Stimulated activated CD4-positive, alpha-beta T cell treated with anti-CD3 and anti-CD28 coated beads, TNF-alpha, amount 100 ng/mL, for 1 hour (primary cell): ENCODE data around the gene CTNNA3.

Experiments
- DNase-seq, 3 donors: peaks; one replicate each; pipeline ENCODE4 v3.0.0-alpha.2; 2020; ENCODE audit warnings: low read depth in 3 of 3, low spot score in 1 of 3

The CTNNA3 gene

DNA sequence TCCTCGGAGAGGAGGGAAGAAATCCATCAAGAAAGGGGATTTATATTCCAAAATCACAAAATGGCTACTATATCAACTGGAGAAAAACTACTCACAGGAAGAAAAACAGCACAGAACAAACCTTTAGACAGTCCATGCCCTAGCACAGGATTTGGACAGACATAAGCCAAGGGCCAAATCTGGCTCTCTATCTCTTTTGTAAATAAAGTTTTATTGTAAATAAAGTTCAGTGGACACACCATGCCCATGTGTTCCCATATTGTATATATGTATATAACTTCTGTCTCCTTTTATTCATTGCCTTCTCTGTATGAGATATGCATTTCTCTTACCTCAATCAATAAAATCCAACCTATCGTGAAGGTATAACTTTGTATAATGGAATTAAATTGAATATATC lies 1513.0 kb downstream of the CTNNA3 start:
- DNase-seq, result no peak

DNA sequence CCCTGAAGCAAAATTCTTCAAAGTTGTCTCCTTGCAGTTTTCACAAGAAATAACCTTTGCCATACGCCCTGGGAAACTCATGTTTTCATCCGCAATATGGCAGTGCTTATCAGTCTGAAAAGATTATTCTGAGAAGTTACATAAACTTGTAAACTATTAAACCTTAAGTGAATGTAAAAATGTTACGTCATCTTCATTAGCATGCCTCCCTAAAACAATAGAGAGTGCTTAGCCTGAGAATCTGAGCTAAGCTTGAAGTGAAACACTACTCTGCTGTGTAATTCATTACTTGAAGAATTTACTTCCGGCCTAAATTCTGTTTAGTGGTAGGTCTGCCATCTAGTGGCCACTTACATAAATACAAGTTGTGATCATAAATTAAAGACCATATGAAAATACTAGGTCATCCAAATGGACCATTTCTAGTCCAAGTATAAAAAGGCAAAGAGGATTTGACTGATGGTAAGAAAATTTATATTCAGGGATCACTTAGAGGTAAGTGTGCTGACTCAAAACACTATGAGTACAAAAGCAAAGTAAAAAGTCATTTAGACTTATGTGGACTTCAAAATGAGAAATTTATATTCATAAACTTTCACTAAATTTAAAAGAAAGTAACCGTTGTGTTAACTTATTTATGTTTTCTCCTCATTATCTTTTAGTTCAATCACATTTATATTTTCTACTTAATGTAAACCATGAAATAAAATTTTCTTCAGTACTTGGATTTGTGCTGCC lies 1515.2 kb downstream of the CTNNA3 start:
- DNase-seq, result no peak

DNA sequence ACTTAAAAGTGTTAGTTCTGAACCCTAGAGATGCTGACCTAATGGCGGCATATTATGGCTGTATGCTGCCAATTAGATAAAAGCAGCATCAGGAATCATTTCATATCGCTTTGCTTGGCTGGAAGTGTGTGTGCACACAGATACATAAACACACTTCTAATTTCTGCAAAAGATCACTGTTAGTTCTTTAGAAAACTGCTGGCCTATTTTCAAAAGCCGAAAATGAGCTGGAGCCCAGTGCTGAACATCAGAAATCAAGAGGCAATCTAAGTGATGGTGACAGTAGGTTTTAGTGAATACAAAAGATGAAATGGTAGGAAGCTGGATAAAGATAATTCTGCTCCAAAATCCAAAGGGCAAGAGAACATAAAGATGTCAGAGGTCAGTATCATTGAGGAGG lies 1516.0 kb downstream of the CTNNA3 start:
- DNase-seq, result no peak

DNA sequence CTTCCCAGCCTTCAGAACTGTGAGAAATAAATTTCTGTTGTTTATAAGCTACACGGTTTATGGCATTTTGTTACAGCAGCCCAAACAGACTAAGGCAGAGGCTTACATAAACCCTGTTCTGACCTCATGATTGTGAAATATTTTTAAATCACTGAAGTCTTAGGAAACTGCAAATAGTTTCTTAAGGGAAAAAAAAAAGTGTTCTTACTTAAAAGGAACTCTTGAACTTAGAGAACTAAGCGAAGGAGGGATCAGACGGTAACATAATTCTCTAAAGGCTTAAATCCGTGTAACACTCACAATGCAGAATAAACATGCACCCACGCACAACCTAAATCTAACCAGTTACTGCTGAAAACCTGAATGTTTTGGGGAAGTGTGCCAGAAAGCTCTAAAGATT lies 1519.2 kb downstream of the CTNNA3 start:
- no peak for DNase-seq

DNA sequence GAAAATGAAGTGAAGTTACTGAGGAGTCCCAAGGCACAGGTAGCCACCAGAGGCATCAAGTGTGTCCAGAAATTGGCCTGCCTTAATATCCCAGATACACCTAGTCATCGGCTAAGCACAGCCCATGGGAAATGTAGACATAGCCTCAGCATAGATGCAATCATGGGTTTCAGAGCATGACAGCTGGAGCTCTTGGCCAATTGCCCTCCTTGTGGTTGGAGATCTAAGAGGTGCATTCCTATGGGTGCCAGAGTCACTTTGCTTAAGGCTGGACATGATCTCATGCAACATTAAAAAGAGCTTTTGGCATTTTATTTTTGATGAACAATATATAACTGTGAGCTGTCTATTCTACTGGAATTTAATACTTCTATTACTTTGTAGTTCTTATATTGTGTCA lies 1528.2 kb downstream of the CTNNA3 start:
- DNase-seq, result no peak

DNA sequence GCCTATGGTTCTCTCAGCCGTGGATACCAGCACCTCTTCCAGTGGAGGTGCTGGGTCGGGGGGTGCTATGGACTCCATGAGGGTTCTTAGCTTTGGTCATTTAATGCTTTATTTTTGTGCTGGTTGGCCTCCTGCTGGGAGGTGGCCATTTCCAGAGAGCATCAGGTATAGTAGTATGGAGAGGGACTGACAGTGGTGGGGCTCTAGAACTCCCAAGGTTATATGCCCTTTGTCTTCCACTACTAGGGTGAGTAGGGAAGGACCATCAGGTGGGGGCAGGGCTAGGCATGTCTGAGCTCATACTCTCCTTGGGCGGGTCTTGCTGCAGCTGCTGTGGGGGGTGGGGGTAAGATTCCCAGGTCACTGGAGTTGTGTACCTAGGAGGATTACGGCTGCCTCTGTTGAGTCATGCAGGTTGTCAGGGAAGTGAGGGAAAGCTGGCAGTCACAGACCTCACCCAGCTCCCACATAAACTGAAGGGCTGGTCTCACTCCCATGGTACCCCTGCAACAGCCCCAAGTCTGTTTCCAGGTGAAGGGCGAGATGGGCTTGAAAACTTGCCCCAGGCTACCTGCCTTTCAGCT lies 1533.3 kb downstream of the CTNNA3 start:
- DNase-seq, result no peak

DNA sequence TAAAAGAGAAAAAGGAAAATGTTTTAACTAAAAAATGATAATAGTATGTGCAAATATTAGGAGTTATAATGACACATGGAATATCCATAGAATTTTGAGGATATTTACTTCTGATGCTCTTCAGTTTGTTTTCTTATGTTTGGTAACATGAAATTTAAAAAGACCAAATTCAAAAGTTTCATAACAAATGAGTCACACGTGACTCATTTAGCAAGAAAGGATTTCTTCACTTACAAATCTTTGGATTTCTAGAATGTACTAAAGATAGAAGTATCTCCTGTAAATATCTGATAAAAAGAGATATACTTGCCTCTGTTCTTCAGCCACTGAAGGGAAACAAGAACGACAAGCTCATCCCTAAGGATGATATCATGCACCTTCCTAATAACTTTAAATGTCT lies 1544.6 kb downstream of the CTNNA3 start:
- no peak for DNase-seq

DNA sequence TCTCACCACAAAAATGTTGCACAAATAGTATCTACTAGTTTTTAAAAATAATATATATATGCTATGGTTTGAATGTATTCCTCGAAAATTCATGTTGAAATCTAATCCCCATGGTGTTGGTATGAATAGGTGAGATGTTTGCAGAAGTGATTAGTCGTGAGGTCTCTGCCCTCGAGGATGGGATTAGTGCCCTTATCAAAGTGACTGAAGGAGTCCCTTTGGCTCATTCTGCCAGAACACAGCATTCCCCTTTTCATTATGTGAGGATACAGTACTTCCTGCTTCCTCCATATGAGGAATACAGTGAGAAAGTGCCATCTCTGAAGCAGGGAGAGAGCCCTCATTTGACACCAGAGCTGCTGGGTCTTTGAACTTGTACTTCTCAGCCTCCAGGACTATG lies 1547.7 kb downstream of the CTNNA3 start:
- DNase-seq, result no peak

DNA sequence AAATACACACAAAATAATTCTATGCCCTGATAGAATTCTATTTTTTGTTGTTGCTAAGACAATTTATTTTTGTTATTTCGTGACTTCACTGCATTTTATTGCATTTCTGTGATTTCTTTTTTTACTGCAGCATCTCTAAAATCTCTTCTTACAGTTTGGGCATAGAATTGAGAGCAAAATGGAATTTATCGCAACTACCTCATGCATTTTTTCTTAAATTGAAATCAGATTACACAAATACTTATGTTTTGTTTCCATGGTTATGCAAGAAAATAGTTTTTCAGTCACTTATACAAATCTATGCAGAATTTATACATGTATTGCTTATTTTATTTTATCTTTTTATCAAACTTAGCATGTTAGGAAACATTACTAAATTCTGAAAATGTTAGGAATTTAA lies 1552.0 kb downstream of the CTNNA3 start:
- no peak for DNase-seq

DNA sequence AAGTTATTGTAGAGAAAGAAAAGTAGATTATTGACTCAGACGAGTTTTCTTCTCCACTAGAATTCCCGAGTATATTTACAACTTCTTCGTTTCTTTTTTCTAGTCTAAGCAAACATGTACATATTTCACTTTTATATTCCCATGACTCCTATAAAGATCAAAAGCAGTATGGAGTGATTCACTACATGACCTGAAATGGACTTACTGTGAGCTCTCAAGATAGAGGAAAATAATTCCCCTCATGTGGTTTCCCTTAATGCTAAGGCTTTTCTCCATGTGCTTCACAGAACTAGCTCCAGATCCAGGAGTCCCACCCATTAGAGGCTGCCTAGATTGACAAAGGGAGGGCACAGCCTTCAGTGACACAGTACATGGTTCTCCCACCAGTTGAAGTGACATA lies 1593.2 kb downstream of the CTNNA3 start:
- no peak for DNase-seq

DNA sequence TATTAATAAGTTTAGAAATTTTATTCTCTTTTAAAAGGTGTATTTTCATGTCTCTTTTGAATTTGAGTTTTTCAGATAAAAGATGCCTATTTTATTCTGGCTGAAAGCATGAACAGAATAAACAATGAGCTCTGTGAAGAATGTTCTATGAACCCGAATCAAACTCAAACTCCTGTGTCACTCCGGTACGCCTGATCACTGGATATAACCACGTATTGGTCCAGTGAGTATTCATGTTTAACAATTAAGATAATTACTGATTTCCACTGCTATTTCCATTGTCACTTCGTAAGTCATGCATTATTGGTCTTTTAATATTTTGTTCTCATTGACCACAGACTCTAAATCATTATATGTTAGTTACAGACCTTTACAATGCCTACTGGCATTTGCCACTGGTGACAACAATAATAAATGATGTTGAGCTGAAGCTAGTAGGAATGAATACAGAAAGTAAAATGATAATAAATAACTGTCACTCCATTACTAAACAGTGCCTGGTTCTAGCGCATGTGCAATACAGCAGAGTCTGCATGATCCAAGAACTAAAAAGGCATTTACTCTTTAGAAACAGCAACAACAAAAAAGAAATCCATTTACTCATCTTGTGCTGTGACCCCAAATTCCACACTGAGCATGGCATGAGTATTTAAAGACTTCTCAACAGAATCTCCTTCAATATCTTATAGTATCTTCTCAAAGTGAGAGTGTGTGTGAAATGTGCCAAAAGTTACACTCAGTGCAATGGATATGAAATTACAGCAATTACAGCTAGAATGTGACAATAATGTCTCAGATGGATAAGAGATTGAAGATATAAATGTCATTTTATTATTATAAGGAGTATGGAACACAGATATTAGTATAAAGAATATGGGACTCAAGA lies 1597.2 kb downstream of the CTNNA3 start:
- no peak for DNase-seq

DNA sequence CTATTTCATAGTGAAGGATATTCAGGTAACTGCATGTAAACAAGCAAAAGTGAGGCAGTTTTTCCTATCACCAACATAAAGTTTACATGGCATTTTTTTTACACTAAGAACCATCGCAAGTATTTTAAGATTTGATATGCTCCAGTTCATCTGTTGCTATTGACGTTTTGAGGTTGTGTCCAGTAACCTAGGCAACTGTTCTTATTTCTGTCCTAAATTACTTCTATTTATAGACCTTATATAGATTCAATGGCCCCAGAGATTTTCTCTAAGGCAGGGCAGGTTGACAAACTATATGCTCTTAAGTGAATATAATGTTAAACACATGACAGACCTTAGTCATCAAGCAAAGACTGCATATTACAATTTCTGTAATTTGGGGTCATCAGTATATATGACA lies 1600.4 kb downstream of the CTNNA3 start:
- DNase-seq, result no peak

DNA sequence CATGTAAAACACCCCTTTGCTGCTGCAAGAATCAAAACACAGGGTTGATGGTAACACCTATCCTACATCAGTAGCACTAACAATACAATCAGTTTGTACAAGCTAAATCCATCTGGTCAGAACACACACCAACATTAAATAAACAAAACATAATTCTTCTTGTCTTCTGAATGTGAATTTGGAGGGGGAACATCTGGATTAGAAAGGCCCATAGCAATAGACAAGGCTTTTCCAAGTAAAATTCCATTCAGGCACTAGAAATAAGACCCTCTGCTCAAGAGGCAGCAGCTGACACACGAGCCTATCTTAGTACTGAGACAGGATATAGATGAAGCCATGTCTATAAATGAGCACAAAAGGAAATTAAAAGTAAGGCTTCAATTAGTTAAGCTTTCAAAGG lies 1610.1 kb downstream of the CTNNA3 start:
- no peak for DNase-seq

DNA sequence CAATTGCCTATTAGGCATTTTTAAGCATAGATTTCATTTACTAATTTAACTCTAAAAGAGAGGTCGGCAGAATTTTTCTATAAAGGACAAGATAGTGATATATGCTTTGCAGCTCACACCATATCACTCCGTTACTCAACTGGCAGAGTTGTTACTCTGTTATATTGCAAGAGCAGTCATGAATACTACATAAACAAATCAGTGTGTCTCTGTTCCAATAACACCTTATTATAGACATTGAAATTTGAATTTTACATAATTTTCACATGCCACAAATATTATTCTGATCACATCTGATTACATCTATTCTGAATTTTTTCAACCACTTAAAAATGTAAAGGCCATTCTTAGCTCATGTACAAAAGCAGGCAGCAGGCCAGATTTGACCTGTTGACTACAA lies 1624.1 kb downstream of the CTNNA3 start:
- DNase-seq, result no peak

DNA sequence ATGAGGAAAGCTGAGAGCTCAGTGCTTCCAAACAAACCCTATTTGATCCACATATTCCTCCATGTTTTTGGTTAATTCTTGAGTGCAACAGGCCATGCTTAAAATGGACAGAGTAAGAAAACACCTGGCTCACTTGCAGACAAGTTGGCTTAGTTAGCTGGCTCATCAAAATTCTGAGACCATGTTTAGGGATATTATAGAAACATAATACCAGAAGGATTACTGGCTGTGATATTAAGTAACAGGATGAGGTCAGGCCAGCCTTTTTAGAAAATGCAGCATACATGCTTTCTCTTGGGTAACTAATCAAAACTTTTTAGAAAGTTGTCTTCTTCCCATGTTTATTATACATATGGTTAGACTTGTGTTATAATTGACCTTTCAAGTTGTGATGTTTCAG lies 1637.4 kb downstream of the CTNNA3 start:
- no peak for DNase-seq

DNA sequence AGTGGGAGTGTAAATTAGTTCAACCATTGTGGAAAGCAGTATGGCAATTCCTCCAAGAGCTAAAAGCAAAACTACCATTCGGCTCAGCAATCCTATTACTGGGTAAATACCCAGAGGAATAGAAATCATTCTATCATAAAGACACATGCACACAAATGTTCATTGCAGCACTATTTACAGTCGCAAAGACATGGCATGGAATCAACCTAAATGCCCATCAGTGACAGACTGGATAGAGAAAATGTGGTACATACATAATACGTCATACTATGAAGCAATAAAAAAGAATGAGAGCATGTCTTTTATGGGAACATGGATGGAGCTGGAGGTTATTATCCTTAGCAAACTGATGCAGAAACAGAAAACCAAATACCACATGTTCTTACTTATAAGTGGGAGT lies 1646.7 kb downstream of the CTNNA3 start:
- no peak for DNase-seq

DNA sequence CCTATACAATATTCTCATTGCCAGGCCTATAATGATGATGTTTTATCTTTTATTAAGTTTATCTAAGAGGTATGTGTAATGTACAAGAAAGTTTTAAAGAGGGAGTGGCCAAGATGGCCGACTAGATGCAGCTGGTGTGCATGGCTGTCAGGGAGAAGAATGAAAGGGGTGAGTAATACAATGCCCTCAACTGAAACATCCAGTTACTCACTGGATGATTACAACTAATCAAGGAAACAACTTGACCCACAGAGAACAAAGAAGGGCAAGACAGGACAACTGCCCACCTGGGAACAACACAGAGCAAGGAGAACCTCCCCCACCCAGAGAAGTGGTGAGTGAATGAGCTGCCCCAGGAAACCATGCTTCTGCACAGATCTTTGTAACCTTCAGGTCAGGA lies 1650.1 kb downstream of the CTNNA3 start:
- no peak for DNase-seq

DNA sequence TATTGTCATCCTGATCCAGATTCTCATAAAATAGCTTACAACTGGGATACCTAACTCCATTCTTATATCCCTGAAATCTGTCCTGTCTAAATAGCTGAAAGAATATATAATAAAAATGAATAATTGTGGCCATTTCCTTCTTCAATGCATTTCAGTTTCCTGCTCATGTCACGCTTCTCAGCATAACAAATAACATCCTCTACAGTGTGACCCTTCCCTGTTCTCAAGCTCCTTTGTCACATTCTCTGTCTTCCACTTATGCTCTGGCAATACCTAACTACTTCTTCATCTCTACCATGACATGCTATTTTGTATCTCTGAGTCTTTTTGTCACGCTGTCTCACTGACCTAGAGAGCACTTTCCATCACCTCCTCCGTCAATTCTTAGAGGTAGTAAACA lies 1654.2 kb downstream of the CTNNA3 start:
- DNase-seq, result no peak

DNA sequence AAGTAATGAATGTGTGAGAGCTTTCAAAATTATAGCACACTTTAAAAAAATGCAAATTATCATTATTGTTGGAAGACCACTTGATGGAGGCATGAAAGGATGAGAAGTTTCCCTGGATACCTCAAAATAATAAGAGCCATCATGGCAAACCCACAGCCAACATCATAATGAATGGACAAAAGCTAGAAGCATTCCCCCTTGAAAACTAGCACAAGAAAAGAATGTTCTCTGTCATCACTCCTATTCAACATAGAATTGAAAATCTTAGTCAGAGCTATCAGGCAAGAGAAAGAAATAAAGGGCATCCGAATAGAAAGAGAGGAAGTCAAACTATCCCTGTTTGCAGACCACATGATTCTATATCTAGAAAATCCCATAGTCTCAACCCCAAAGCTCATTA lies 1657.4 kb downstream of the CTNNA3 start:
- no peak for DNase-seq

DNA sequence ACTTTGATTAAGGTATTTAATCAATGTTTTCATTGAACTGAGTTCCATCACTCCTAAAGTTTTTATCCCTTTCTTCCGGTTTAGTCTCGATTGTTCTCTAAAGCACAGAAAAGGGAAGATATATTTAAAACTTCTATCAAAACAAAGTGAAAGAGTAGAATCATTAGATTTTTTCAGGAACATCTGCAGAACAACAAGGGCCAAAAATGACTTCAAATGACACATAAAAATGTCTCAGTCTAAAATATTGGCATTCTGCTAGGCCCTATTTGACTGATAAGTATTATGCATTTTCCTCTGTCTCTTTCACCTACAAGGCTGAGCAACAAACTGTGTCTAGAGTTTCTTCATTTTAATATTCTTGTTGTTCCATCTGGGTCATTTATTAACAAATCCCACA lies 1669.7 kb downstream of the CTNNA3 start:
- DNase-seq, result no peak

DNA sequence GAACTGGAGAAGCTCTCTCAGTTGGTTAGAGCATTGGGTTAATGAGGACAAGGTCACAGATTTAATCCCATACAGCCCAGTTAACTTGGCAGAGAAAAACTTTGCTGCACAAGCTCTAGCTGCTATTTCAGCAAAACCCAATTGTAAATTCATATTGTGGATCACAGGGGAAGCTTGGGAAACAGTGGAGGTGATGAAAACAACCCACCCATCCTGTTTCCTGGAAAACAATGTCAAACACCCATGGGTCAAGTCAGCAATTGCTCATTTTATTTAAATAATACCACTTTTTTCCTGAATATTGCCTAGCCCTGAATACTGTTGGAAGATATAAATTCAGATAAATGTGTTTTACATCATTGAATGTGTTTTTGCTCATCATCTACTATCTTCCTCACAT lies 1670.8 kb downstream of the CTNNA3 start:
- no peak for DNase-seq

DNA sequence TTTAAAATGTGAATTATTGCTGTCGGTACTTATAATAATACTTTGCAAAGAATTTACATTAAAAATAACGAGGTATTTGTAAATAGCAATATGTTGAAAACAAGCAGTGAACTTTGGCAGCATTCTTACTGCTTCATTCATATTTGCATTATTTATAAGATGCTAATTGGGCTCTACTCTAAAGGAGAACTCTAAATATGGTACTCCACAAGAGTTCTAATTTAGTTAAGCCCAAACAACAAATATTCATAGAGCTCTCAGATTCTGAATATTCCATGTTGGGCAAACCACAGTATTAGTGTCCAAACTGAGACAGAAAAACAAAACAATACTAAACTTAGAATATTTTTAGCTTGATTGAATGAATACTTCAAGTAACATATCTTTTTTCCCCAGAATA lies 1674.6 kb downstream of the CTNNA3 start:
- no peak for DNase-seq
